GM21367 (cell line): ENCODE measurements around the gene ATOH8.

Experiments
- ATAC-seq: cut with Tn5 transposase; IDR thresholded peaks from one replicate; pipeline ENCODE4 v1.9.1; 2021; ENCODE audit not compliant: unreplicated experiment

ATOH8 gene

DNA sequence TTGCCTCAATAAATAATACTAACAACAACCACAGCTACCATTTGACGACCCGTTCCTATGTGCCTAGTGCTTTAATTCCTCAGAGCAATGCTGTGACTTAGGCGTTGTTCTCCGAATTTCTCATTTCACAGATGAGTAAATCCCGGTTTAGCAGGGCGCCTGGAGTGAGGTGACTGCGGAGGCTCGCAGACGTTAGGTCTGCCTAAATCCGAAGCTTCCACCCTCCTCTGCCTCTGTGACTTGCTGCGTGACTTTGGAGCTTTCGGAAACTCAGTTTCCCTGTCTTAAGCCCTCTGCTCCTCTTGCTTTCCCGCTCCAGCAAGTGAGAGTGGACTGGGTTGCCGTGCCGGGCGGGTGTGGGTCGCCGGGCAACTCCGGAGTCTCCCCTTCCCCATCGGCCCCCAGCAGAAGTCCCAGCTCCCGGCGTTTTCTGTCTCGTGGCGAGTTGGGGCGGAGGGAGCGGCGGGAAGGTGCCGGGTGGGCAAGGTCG lies 711 bp upstream of the ATOH8 start:
- ATAC-seq: no peak

DNA sequence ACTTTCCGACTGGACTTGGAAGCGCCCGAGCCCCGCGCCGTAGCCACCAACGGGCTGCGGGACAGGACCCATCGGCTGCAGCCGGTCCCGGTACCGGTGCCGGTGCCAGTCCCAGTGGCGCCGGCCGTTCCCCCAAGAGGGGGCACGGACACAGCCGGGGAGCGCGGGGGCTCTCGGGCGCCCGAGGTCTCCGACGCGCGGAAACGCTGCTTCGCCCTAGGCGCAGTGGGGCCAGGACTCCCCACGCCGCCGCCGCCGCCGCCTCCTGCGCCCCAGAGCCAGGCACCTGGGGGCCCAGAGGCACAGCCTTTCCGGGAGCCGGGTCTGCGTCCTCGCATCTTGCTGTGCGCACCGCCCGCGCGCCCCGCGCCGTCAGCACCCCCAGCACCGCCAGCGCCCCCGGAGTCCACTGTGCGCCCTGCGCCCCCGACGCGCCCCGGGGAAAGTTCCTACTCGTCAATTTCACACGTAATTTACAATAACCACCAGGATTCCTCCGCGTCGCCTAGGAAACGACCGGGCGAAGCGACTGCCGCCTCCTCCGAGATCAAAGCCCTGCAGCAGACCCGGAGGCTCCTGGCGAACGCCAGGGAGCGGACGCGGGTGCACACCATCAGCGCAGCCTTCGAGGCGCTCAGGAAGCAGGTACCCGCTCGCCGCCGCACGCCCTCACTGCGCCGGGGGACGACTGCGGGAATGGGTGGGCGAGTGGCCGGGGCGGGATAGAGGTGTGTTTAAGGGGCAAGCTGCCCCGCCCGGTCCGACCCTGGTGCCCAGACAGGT lies 713 bp downstream of the ATOH8 start:
- no peak for ATAC-seq

- ATAC-seq: no peak
These were observed 1.6 kb downstream of the ATOH8 start for GRCh38 chr2:85755122-85756027.

DNA sequence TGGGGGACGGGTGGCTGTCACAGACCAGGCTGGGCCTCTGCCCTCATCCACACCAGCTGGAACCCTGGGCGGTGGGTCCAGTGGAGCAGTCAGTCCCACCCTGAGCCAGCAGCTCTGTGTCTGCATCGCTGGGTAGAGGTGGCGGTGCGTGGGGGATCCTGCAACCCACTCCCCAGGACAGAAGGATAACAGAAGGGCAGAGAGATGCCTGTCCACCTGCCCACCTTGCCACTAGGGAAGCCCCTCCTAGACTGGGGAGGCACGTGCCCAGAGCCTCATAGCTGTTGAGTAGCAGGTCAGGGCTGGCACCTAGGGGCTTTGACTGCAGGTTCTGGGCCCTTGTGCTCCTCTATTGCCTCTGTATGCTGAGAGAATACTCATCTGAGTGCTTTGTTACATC lies 2.4 kb downstream of the ATOH8 start:
- no peak for ATAC-seq

DNA sequence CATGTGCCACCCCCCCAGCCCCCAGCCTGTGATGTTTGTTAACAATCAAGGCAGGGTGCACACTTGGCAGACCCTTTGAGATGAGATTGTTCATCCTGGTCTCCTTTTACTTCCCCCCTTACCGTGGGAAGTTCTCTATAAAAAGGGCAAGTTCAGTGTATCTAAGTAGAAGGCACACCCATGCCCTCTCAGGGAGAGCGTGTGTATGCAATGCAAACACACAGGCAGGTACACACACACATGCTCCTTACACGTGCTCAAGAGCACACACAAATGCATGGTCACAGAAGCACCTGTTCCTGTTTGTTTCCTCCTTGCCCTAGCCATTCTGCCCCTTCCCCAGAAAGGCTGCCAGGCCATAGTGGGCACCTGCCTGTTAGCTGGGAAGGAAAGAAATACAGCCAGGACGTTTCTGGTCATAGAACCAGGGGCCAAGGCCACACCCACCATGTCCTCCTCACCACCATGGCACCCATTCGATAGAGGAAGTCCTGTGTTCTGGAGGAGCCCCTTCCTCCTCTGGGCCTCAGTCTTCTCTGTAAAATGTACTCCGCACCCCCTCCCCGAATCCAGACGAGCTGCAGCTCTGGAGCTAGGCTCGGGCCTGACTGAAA lies 3.1 kb downstream of the ATOH8 start:
- ATAC-seq: no peak

- no peak for ATAC-seq
These were observed 4.1 kb downstream of the ATOH8 start for GRCh38 chr2:85757860-85758259.

- ATAC-seq: no peak
These were observed 4.8 kb downstream of the ATOH8 start for GRCh38 chr2:85758361-85759256.

- ATAC-seq: no peak
These were observed 5.4 kb downstream of the ATOH8 start for GRCh38 chr2:85759257-85759613.

GRCh38 chr2:85760371-85760770 lies 6.6 kb downstream of the ATOH8 start:
- ATAC-seq: no peak

- ATAC-seq: no peak
These were observed 7.1 kb downstream of the ATOH8 start for GRCh38 chr2:85760872-85761271.

GRCh38 chr2:85761512-85761944 lies 7.7 kb downstream of the ATOH8 start:
- no peak for ATAC-seq

GRCh38 chr2:85761946-85762345 lies 8.2 kb downstream of the ATOH8 start:
- ATAC-seq: no peak

DNA sequence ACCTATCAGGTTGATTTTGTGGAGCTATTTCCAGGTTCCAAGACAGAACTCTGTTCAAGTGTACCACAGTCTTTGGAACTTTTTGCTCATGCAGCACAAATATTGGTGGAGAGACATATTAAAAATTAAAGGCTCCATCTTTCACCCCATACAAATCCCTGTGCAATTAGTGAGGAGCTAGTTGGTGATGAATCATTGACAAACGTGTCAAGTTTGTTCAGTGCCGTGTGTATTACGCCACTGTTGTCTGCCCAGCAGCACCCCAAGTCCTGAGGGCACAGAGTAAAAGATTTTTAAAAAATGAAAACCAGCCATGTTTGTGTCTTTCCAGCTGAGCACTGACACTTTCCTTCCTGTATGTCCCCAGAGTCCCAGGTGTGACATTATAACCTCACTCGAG lies 9.3 kb downstream of the ATOH8 start:
- ATAC-seq: no peak

- no peak for ATAC-seq
These were observed 10.0 kb downstream of the ATOH8 start for GRCh38 chr2:85763831-85764230.

- no peak for ATAC-seq
These were observed 11.4 kb downstream of the ATOH8 start for GRCh38 chr2:85765081-85765731.

DNA sequence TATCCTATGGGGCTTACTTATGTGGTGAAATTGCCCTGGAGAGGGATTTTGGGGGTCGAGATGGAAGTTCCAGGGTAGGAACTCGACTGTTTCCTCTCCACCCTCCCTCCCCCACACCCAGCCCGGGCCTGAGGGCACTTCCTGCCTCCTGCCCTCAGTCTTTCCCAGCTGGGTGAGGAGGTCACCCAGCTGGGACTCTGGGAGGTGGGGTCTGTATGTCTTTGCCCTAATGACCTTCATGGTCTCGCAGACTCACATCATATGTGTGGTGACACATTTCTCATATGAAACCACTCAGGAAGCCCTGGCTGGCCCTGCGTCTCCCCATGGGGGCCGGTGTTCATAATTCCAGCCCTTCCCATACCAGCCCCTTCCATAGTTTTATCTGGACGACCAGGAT lies 12.4 kb downstream of the ATOH8 start:
- ATAC-seq: no peak

- ATAC-seq: no peak
These were observed 14.2 kb downstream of the ATOH8 start for GRCh38 chr2:85767803-85768665.

- no peak for ATAC-seq
These were observed 14.9 kb downstream of the ATOH8 start for GRCh38 chr2:85768713-85769112.
